HEK293 (cell line): ENCODE results near the gene NOL6.

Experiments
- KLF16 ChIP-seq: fragments of 450-650 bp; formaldehyde crosslinking; IDR thresholded peaks from 2 replicates; pipeline ENCODE4 v1.5.1; 2017; ENCODE audit warnings: missing biosample characterization, missing genetic modification characterization
- PBX3 ChIP-seq: sonication (generic); formaldehyde crosslinking; IDR thresholded peaks from 2 replicates; pipeline ENCODE4 v1.8.1; 2022; ENCODE audit warnings: mild to moderate bottlenecking, moderate library complexity, missing genetic modification reagents
- TCF7L2 ChIP-seq: IDR thresholded peaks from 2 replicates; pipeline ENCODE4 v1.6.1; 2011; ENCODE audit warnings: low read depth, mild to moderate bottlenecking, inconsistent platforms, low read length, moderate library complexity, borderline replicate concordance
- ZIC2 ChIP-seq: fragments of 450-650 bp; formaldehyde crosslinking; IDR thresholded peaks from 2 replicates; pipeline ENCODE4 v1.5.1; 2016; ENCODE audit warnings: missing biosample characterization, missing genetic modification characterization
- ZNF174 ChIP-seq: fragments of 450-650 bp; formaldehyde crosslinking; IDR thresholded peaks from 2 replicates; pipeline ENCODE4 v1.5.0; 2017; ENCODE audit warnings: missing biosample characterization, mild to moderate bottlenecking, missing genetic modification characterization
- ZNF274 ChIP-seq, 2 experiments: fragments of 200-500 bp in 1 of 2; fragments of 450-650 bp in 1 of 2; sonication (Bioruptor generic) in 1 of 2; formaldehyde crosslinking in 1 of 2; IDR thresholded peaks; 2 replicates each; pipeline versions ENCODE4 v1.5.1 to v1.6.1; 2014 to 2016; ENCODE audit warnings: borderline replicate concordance in 1 of 2, inconsistent platforms in 1 of 2, low read length in 1 of 2, missing biosample characterization in 1 of 2, missing genetic modification characterization in 1 of 2
- ZNF692 ChIP-seq: fragments of 450-650 bp; formaldehyde crosslinking; IDR thresholded peaks from 2 replicates; pipeline ENCODE4 v1.5.1; 2016; ENCODE audit warnings: missing biosample characterization, missing genetic modification characterization
- TF ChIP-seq, protein P1 (sequence below): fragments of 450-650 bp; formaldehyde crosslinking; IDR thresholded peaks from 2 replicates; pipeline ENCODE4 v1.5.1; 2016; ENCODE audit warnings: missing biosample characterization, missing genetic modification characterization

- TF ChIP-seq ZNF274 (IDR thresholded peaks at IDR 0.05; ENCODE audit: low read length) (no peak), ZNF274 (tag by site-specific recombination; IDR thresholded peaks at IDR 0.05; ENCODE audit: borderline replicate concordance) (no peak), PBX3 (no peak), ZNF174 (tag by site-specific recombination) (no peak), KLF16 (no peak), ZIC2 (tag by site-specific recombination) (no peak), ZNF692 (tag by site-specific recombination) (no peak), TCF7L2 (no peak)
- TF ChIP-seq, protein P1, sequence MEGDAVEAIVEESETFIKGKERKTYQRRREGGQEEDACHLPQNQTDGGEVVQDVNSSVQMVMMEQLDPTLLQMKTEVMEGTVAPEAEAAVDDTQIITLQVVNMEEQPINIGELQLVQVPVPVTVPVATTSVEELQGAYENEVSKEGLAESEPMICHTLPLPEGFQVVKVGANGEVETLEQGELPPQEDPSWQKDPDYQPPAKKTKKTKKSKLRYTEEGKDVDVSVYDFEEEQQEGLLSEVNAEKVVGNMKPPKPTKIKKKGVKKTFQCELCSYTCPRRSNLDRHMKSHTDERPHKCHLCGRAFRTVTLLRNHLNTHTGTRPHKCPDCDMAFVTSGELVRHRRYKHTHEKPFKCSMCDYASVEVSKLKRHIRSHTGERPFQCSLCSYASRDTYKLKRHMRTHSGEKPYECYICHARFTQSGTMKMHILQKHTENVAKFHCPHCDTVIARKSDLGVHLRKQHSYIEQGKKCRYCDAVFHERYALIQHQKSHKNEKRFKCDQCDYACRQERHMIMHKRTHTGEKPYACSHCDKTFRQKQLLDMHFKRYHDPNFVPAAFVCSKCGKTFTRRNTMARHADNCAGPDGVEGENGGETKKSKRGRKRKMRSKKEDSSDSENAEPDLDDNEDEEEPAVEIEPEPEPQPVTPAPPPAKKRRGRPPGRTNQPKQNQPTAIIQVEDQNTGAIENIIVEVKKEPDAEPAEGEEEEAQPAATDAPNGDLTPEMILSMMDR, result no peak
These were observed at the start of gene NOL6 for GRCh38 chr9:33473643-33474352.
